Stimulated activated CD8-positive, alpha-beta memory T cell treated with anti-CD3 and anti-CD28 coated beads, Interleukin-4, amount 100 ng/mL, for 24 hours (primary cell): ENCODE data around the gene GALNT9.
"Not testable (repeated sequence)": the region's sequence is repeated elsewhere in the genome, so short reads cannot be mapped to it uniquely, and the experiment has no call there.

Experiments used
- DNase-seq: peaks from one replicate; pipeline ENCODE4 v3.0.0-alpha.2; 2020; ENCODE audit warnings: low read depth

Gene GALNT9

DNA sequence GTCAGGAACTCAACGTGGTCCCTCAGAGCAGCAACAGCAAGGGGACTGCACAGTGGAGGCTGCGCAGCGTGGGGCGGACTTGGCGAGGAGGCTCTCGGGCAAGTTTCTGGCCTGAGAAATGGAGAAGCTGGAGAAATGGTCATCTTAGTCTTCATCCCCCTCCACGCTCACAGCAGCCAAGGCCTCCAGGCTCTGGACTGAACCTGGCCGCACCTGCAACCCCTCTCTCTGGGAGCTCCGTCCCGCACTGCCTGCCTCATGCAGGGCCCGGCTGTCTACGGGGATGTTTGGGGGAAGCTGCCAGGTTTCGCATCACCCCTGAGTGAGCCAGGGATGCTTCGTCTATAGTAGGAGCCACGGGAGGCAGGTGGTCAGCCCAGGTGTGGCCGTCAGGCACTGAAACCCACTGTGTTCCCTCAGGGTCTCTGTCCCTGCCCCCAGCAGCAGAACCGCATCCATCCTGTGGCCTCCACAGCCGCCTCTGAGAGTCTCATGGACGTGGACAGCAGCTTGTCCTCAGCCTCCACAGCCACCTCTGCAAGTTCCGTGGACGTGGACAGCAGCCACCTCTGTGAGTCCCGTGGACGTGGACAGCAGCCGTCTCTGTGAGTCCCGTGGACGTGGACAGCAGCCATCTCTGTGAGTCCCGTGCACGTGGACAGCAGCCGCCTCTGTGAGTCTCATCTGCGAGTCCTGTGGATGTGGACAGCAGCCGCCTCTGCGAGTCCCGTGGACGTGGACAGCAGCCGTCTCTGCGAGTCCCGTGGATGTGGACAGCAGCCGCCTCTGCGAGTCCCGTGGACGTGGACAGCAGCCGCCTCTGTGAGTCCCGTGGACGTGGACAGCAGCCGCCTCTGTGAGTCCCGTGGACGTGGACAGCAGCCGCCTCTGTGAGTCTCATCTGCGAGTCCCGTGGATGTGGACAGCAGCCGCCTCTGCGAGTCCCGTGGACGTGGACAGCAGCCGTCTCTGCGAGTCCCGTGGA is 29.1 kb upstream of the GALNT9 start:
- DNase-seq: not testable (repeated sequence)

DNA sequence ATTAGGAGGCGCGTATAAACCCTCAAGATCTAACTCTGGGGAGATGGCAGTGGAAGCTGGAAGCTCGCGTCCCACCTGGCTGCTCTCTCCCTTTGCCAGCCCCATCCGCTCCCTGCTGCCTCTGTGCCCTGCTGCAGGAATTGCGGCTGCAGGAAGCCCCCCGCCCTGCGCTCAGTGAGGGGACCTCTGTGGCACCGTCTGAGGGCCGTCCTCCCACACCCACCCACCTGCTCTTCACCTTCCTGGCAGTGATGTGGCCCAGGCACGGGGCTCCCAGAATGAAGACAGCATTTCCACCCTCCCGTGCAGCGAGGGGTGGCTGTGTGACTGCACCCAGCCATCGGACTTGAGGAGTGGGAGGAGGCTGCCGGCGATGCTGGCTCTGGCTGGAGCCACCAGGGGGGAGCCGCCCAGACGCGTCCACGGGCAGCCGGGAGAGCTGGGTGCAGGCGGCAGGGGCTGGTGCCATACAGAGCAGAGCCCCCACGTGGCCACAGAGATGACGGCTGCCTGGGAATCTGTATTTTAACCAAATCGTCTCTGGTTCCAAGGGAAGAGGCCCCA is 28.3 kb upstream of the GALNT9 start:
- DNase-seq: no peak

DNA sequence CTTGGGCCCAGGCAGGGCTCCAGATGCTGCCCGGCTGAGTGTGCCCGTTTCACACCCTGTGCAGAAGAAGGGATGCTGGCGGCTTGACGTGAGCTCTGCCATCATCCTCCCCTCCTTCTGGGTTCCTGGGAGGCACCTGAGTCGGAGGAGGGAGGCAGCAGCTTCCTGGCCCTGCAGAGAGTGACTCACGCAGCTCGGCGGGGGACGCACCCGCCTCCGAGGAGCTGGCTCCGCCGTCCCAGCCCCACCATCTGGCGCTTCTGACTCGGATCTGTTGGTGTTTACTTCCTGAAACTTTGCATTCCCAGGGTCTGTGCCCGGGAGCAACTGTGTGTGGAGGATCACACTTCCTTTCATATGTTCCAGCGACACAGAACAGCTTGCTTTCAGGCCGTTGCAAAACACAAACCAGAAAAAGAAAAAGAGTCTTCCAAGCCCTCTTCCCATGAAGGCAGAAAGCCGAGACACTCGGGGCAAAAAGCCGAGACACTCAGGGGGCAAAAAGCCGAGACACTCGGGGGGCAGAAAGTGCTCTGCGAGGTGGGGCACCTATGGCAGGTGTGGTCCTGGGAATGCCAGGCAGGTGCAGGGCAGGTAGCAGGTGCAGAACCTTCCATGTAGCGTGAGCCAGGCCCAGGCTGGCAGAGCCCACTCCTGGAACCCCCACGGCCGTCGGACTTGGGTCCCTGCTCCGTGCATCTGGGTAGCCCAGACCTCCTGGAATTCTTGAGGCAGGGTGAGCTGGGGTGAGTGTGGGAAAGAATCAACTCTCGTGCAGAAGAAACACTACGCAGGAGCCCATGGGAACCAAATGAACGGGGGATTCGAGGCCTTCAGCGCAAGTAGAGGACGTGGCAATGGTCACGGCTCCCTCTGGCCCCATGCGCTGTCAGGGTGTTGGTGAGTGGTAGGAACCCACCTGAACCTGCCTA is 27.6 kb upstream of the GALNT9 start:
- no peak for DNase-seq

DNA sequence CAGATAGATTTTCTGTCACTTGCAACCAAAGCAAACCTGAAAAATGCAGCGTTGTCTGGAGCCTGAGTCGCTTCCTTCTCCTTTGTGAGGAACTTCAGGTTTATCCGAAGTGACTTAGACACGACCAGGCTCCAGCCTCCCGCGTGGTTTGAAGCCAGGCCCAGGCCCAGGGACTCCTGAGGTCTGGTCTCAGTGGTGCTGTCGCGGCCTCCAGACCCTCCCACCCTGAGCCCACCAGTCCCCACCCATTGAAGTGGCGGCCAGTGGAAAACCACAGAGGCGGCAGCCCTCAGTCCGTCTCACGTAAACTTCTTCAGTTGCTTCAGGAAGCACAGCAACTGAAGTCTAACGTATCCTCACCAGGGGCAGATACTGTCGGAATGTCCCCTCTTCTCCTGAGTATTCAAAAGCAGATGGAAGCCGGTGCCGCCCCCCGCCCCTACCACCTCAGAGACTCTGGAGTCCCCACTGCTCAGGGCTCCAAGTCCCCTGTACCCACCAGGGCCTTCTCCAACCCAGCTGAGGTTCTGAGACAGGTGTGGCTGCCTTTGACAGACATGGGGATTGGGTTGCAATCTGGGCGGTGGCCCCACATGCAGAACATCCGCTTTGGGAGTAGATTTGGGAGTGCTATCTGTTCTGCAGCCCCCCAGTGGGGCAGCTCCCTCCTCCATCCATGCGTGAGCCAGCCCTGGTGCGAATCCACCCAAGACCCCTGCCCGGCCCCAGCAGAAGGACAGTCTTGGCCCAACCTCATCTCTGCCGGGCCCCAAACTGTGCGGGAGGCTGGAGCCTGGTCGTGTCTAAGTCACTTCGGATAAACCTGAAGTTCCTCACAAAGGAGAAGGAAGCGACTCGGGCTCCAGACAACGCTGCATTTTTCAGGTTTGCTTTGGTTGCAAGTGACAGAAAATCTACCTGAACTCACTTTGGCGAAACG is 26.6 kb upstream of the GALNT9 start:
- DNase-seq: no peak

DNA sequence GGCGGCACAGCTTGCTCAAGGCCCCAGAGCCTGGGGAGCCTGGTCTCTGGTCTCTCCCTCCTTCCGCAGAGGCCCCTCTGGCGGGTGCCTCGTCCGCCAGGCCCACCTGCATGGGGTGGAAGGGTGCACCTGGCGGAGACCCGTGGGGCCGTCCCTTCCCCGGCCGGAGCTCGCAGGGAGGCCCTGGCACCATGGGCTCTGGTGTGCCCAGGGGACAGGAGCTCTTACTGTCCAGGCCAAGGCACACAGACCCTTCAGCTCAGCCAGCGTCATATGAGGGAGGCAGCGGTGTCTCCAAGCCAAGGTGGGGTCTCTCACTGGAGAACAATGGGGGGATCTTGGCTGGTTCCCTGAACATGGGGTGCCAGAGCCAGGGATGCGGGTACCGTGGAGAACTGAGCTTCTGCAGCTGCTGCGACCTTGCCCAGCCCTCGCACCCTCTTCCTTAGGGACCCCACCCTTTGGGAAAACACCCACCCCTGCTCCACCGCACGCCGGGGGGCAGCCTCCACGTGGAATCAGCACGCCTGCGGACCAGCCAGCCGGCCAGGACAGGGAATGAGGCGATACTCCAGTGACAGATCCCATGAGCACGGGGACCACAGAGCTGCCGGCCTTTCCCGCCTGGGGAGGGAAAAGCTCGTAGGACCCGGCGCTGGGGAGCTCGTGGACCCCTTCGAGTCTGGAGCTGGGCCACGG is 25.7 kb upstream of the GALNT9 start:
- DNase-seq: no peak

DNA sequence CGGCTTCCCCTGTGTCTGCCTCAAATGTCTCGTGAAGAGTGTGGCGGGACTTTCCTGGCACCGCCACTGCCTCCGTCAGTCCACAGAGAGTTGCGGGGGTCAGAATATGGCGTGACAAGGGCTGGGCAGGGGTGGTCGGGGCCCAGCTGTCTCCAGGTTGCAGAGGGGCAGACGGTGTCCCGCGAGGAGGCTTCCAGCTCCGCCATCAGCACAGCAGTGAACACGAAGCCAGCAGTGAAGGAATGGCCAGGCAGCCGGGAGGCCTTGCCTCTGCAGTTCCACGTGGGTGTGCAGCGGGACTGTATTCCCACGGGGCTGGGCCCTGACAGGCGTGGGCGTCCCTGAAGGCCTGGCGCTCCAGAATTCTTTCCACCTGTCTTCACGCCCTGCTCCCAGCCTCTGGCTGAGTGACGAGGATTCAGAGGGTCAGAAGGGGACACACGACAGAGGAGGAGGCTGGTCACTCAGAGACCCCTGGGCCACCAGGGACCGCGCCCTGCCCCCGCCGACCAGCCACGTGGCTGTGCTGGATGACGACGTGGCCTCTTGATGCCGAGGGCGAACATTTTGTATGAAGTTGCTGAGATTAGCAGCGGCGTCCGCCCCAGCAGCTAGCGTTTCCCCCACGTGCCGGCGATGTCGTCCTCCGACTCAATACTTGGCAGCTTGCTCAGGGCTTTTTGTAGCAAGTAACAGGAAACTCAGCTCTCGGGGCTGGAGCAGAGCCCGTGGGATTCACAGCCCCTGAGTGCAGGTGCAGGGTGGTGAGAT is 25.0 kb upstream of the GALNT9 start:
- DNase-seq: no peak

DNA sequence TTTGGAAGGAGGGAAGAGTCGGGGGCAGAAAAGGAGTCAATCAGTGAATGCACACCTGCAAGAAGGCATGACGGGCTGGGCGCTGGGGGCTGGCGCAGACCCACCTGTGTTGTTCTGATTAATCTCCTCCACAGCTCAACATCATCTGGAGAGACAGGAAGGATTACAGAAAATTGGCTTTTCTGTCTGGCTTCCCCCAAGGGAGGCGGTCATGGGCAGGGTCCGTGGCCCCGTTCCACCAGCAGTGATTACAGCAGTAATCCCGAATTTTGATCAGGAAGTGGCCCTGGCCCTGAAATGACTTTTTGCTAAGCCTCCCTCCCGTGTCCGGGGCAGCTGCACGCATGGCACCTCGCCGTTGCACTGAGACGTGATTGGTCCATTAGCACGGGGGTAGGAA is 24.4 kb upstream of the GALNT9 start:
- DNase-seq: no peak

DNA sequence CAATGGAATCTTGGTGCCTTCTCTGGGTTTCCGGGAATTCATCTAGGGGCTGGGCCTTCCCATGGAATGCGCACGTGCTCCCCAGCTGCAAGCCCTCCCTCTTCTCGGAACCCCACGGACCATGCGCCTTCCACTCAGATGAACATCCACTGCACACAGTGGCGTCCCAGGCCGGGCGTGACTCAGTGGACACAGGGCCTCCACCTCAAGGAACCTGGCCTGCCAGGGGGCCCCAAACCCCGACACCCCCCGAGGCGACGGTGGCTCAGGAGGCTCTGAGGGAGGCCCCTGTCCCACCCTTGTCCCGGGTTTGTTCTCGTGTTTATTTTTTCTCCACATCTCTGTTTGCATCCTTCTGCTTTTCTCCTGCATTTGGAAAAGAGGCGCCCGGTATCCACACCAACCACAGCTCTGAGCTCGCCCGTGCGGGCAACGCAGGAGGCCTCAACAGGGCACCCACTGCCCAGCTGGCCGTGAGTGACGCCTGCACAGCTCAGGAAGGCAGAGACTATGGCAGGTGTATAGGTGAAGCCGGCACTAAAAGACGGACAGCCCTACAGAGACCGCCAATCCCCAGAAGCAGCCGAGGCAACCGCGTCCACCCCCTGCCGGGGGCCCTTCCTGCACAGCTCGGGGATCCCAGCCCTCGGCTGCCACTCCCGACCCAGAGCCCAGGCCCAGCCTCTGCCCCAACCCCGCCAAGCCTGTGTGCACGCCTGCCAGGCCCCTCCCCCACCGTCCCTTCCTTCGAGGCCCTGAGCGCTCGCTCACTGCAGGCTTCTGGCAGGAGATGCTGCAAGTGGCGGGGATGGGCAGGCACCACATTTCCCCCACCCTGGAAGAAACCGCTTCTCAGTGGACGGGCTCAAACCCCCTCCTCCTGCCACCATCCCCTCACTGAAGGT is 23.8 kb upstream of the GALNT9 start:
- no peak for DNase-seq

DNA sequence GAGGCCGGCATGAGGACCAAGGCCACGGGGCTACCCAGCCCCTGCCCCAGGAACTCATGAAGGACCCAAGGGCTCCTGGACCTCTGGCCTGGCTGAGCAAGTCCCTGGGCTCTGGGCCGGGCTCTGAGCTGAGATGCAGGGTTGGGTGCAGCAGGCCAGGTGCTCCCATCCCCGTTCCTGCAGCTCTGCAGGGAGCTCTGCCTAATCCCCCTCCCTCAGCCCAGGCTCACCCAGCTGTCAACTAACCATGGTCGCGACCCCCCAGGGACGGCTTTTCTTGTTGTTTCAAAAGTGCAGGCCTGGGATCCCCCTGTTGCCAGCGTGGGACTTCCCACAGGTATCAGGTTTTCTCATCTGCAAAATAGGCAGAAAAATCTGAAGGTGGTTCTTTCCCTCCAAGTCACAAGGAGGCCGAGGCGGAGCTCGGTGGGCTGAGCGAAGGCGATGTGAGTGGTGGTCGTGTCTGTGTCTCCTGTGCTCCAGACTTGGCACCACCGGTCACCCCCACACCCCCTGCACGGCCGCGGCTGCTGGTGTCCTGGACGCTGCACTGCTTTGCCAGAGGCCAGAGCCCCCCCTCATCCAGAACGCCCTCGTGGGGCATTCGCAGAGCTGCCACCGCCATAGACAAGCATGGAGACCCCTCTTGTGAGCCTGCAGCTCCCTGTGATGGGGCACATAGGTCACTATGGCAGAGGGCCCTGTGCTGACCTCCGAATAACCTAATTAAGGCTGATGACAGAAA is 22.5 kb upstream of the GALNT9 start:
- DNase-seq: no peak

DNA sequence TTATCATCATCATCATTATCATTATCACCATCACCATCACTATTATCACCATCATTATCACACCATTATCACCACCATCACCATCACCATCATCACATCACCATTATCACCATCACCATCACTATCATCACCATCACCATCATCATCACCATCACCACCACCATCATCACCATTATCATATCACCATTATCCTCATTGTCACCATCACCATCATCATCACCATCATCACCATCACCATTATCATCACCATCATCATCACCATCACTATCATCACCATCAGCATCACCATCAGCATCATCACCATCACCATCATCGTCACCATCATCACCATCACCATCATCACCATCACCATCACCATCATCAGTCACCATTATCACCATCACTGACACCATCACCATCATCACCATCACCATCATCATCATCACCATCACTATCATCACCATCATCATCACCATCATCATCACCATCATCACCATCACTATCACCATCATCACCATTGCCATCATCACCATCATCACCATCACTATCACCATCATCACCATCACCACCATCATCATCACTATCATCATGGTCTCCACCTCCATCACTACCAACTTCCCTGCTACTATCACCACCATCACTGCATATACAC is 20.2 kb upstream of the GALNT9 start:
- no peak for DNase-seq

DNA sequence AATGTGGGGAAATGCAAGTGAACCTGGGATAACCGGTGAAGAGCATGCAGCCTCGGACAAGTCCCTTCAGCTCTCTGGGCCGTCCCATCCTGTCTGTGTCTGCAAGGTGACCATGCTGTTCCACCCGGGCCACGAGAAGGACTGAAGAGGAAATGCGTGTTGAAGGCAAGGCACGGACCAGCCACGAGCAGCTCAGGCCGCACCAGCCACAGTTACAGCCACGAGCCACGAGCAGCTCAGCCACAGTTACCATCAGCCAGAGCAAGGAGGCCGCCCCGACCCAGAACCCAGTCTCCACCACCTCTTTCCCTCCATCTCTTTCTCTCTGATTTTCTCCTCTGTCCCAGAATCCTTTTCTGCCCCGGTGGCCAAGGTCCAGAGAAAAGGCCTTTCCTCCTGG is 18.8 kb upstream of the GALNT9 start:
- no peak for DNase-seq

DNA sequence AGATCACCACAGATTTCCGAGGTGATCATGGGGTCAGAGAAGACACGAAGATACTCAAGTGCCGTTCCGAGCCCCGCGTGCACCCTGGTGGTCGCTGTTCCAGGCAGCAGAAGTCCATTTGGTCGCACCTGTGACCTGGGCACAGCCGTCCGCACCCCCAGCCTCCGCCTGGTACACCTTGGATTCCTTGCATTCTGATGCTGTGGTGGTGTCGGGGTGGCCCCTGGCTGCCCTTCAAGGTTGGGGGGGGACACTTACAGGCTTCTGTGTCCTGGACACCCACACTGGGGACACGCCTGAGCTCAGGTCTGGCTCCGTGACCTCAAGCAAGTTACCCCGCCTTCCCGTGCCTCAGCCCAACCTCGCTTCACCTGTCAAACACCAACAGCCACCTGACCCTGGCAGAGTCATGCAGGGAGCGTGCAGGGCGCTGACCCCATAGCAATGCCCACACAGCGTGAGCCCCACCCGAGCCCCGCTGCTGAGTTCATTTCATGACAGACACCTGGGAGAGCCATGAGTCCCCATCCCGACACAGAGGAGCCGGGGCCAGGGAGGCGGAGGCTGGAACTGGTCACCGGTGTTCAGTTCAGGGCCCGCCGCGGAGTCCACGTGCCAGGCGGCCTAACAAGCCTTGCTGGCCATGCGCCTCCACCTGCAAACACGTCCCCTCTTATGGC is 17.9 kb upstream of the GALNT9 start:
- DNase-seq: no peak

DNA sequence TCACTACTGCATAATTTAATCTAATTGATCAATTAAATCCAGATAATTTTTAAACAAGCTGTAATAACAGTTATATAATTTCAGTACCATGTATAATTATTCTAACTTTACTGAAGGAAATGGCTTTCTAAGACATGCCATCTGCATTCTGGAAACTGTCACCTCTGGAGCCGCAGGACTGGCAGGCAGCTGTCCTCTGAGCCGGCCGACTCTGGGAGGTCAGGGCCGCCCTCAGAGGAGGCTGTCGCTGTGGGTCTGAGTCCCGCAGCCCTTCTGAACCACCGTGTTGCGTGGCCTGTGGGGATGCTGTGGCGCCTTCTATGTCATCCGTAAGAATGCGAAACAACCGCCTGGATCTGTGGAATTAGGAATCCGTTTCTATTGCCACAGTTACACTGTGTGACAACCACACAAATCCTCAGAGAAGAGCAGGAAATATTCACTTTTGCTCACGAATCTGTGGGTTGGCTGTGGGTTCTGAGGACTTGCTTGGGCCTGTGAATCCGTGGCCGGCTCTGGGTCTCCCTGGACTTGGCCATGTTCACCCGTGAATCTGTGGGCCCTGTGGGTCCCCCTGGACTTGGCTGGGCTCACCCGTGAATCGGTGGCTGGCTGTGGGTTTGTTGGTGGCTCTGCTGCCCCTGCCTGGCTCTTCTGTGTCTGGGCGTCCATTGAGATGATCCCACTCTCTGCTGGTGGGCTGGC is 17.2 kb upstream of the GALNT9 start:
- no peak for DNase-seq

DNA sequence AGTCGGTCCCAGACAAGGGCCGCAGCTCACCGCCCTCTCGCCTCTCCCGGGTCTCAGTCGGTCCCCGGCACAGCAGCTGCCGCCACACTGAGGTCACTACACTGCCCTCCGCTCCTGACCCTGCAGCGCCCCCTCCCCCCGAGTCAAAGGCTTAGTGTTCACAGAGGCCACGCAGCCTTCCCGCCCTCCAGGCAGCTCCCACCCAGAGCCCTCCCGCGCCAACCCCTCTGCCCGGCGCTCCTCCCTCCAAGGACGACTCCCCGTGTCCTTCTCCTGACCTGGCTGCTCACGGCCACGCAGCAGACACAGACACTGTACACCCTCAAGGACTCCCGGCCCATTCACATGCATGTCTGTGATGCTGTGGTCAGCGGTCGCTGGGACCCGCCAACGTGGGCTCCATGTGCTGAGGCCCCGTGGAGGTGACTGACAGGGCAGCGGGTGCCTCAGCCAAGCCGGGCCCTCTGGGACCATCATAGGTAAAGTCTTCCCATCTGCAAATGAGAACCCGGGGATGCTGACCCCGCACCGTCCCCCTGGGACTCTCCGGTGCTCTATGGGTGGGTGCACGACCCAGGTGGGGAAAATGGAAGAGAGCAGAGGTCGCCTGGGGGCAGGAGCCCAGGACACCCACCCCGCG is 16.3 kb upstream of the GALNT9 start:
- no peak for DNase-seq

DNA sequence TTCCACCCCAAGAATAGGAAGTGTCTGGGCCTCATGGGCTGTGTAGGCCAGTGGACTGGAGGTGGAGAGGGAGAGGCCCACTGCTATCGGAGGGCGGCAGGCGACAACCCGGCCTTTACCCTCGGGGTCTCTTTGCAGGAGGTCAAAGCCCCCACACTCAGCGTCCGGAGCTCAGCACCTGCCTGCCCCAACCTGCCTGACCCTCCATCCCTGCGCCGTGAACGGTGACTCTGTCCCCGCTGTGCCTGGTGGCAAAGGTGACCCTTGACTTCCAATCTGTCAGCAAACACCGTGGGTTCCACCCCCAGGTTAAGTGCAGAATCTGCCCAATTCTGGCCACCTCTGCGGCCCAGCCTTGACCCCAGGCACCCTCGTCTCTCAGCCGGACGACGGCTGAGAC is 15.7 kb upstream of the GALNT9 start:
- no peak for DNase-seq

DNA sequence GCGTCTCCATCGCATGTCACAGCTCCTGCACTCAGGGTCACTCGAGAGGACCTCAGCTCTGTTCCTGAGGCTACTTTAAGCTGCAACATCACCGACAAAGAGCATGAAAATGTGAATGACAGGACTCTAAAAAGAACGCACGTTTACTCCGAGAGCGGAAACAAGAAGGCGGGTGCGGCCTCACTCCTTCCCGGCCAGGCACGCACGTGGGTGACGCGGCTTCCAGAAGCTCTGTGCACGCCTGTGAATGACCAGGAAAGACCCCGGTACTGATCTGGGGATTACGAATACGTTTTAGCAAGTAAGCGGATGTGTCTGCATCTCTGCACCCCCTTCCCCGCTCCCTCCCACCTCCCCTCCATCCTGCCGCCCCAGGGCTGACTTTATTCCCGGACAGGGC is 15.2 kb upstream of the GALNT9 start:
- no peak for DNase-seq
